Purkinje cell (primary cell): ENCODE results near the gene PHF14. TPM values are rescaled to one million over a fixed set of nuclear protein-coding genes. Genes with fewer than 3 reads are reported as not detected.

Experiments used
- polyA plus RNA-seq: library from polyadenylated mRNA; unstranded; fragments of >200 nt; fragmentation: Nextera tagmentation; gene quantifications from 2 replicates; pipeline ENCODE4 v1.2.1, GENCODE V29; 2014

PHF14 gene
- 42.6 and 51.8 TPM in 2 replicates for polyA plus RNA-seq

DNA sequence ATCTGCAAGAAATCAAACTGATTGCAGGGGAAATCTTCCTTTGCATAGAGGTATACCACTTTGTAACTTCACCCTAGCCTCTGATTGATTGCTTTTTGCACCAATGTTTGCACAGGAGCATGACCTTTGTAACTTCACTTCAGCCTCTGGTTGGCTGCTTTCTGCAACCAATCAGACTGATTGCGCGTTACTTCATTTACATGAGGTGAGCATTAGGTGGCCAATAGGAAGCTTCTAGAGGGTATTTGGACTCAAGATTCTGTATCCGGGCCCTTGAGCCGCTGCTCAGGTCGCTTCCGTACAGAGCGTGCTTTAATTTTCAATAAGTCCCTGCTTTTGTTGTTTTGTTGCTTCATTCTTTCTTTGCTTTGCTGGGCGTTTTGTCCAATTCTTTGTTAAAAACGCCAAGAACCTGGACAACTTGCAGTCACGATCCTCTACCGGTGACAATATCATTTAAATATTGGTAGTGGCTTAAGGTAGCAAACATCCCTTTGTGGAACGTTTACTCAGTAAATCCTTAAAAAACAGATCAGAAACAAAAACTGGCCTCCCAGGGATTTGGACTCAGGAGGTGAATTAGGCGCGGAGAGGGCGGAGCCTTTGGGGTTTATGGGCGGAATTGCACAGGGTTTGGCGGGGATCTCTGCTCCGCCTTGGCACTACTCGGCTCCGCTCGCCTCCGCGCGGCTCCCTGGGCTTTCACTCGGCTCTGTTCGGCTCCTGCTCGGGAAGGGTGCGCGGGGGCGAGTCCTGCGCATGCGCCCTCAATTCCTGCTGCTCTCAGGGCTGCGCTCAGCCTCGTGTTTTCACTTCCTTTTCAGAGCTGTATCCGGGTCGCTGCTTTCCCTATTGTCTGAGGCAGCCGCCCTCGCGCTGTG, at the start of gene PHF14:
TSS of gene PHF14 (plus strand) at position 812 of the 881 bp plus-strand sequence. CDS start 452 bp downstream, outside the sequence.

